ENCODE results near the gene TMEM238L. TPM values are rescaled to one million over a fixed set of nuclear protein-coding genes. Genes with fewer than 3 reads are reported as not detected.
A peak's percentile ranks its signal among the peaks of the same experiment; 100 is the strongest.

Gene TMEM238L
- total RNA-seq, 1 experiment from 2014 or later = not detected

DNA sequence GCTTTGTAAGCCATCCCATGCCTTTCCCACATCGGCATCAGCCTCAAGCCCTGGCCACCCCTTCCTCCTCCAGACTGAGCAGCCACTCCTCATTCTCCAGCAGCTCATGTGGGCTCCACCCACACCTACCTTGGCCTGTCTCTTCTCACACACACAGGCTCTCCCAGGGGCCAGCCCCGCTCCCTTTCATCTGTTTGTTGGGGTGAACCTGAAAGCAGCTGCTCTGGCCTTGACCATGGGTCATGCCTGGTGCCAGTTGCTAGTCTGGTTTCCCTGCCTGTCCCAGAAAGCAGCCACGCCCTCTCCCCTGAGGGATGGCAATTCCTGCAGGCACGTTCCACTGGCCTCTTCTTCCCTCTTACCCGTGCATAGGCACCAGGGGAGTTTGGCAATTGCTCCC lies 11.4 kb upstream of the TMEM238L start:
- H3K4ac ChIP-seq (ENCODE audit: low read depth, low read length) = no peak overlapping the region
- no peaks in the 10 kb centered on the region for H4K20me1 ChIP-seq (ENCODE audit: control insufficient read depth, insufficient read depth, insufficient read length)
- no peaks in the 10 kb centered on the region; the same call in 1 of the 2 replicates for H3K27me3 Mint-ChIP-seq (ENCODE audit: low read depth)
- H3K4me2 ChIP-seq (ENCODE audit: insufficient read depth, insufficient read length, low read length) = no peak overlapping the region
- H3K9me3 Mint-ChIP-seq = no peaks in the 10 kb centered on the region
- no peak overlapping the region for H2BK20ac ChIP-seq (ENCODE audit: low read depth, low read length, poor library complexity, severe bottlenecking)
- H3T11ph ChIP-seq (ENCODE audit: low read length) = no peak overlapping the region
- no peak overlapping the region for H3K56ac ChIP-seq (ENCODE audit: insufficient read length, low read depth, low read length)
- no peak overlapping the region for H3K14ac ChIP-seq (ENCODE audit: insufficient read depth, low read length)
- no peak overlapping the region for H2BK12ac ChIP-seq (ENCODE audit: insufficient read length, low read depth, low read length)
- no peak for TF ChIP-seq CTCF (conservative IDR thresholded peaks at IDR 0.05)
- H3K9me3 ChIP-seq (ENCODE audit: control insufficient read depth, low read depth, low read length) = no peaks in the 10 kb centered on the region
- DNase-seq = no peak
- H3K23ac ChIP-seq (ENCODE audit: insufficient read length, low read depth, low read length) = no peak overlapping the region
- H4K5ac ChIP-seq (ENCODE audit: insufficient read length, low read depth, low read length) = no peak overlapping the region
- H2BK120ac ChIP-seq (ENCODE audit: low read depth, low read length, poor library complexity, severe bottlenecking) = no peak overlapping the region
- H3K18ac ChIP-seq (ENCODE audit: insufficient read length, low read depth, low read length) = no peak overlapping the region
- H3K23me2 ChIP-seq (ENCODE audit: insufficient read length, low read depth, low read length, poor library complexity, severe bottlenecking) = no peaks in the 10 kb centered on the region
- no peaks in the 10 kb centered on the region for H3K4me1 ChIP-seq (ENCODE audit: insufficient read depth, low read length)
- H3K79me1 ChIP-seq (ENCODE audit: insufficient read depth, low read depth, low read length, poor library complexity, severe bottlenecking) = no peaks in the 10 kb centered on the region
- H3K79me2 ChIP-seq (ENCODE audit: insufficient read depth, low read length) = no peaks in the 10 kb centered on the region
- H3K4me1 Mint-ChIP-seq = no peaks in the 10 kb centered on the region
- no peak overlapping the region for H3K27ac ChIP-seq (ENCODE audit: insufficient read length, low read depth, low read length)
- H3K9ac ChIP-seq (ENCODE audit: extremely low read depth, insufficient read length, low read length) = no peak overlapping the region
- no peak overlapping the region for H4K8ac ChIP-seq (replicated peaks; ENCODE audit: insufficient read length, low read depth, low read length)
- H3K4me3 Mint-ChIP-seq = no peak overlapping the region
- H2AK5ac ChIP-seq (ENCODE audit: insufficient read length, low read length) = no peak overlapping the region
- H3K27me3 ChIP-seq (ENCODE audit: insufficient read depth, low read length) = no peaks in the 10 kb centered on the region
- no peaks in the 10 kb centered on the region for H3K36me3 Mint-ChIP-seq (ENCODE audit: insufficient read depth in 1 of 3, low read depth in 3 of 3)
- no peak overlapping the region for H2BK5ac ChIP-seq (ENCODE audit: insufficient read length, low read length)
- H2AFZ ChIP-seq (ENCODE audit: low read length) = no peak overlapping the region
- no peak overlapping the region for H4K91ac ChIP-seq (ENCODE audit: insufficient read length, low read depth, low read length)
- no peak overlapping the region for H2BK15ac ChIP-seq (ENCODE audit: low read depth, low read length)
- no CpG with 5 or more reads among the region's 5 CpGs for WGBS (ENCODE audit: extremely low coverage, insufficient read length, low lambda C conversion rate)
- H3K27ac Mint-ChIP-seq = peak overlapping the region in 1 of 3 experiments; percentile 27; a peak in 1 of 7 replicates

Data from H9 (cell line).